ENCODE data around the gene MYO1B.

The MYO1B gene

GRCh38 chr2:191369034-191369433 lies 123.8 kb downstream of the MYO1B start:
- DNase-seq: peak; percentile 6 to 46

- DNase-seq: no peak
Observed at GRCh38 chr2:191374366-191374765, 129.2 kb downstream of the MYO1B start.

- no peak for DNase-seq
Observed at GRCh38 chr2:191374939-191375338, 129.7 kb downstream of the MYO1B start.

GRCh38 chr2:191376981-191377629 lies 131.9 kb downstream of the MYO1B start:
- DNase-seq: no peak

GRCh38 chr2:191379375-191379774 lies 134.2 kb downstream of the MYO1B start:
- DNase-seq: no peak

- no peak for DNase-seq
Observed at GRCh38 chr2:191382801-191383200, 137.6 kb downstream of the MYO1B start.

- no peak for DNase-seq
Observed at GRCh38 chr2:191383486-191383885, 138.3 kb downstream of the MYO1B start.

- no peak for DNase-seq
Observed at GRCh38 chr2:191384829-191385228, 139.6 kb downstream of the MYO1B start.

GRCh38 chr2:191385416-191386160 lies 140.4 kb downstream of the MYO1B start:
- no peak for DNase-seq

- no peak for DNase-seq
Observed at GRCh38 chr2:191386938-191387536, 141.8 kb downstream of the MYO1B start.

GRCh38 chr2:191389288-191389687 lies 144.1 kb downstream of the MYO1B start:
- DNase-seq: no peak

GRCh38 chr2:191391171-191391570 lies 146.0 kb downstream of the MYO1B start:
- DNase-seq: no peak

GRCh38 chr2:191394043-191394442 lies 148.8 kb downstream of the MYO1B start:
- DNase-seq: no peak

- DNase-seq: no peak
Observed at GRCh38 chr2:191396794-191397193, 151.6 kb downstream of the MYO1B start.

GRCh38 chr2:191399601-191400000 lies 154.4 kb downstream of the MYO1B start:
- DNase-seq: no peak

- DNase-seq: no peak
Observed at GRCh38 chr2:191401287-191401686, 156.1 kb downstream of the MYO1B start.

- no peak for DNase-seq
Observed at GRCh38 chr2:191402966-191403565, 157.9 kb downstream of the MYO1B start.

GRCh38 chr2:191404568-191404991 lies 159.4 kb downstream of the MYO1B start:
- no peak for DNase-seq

- no peak for DNase-seq
Observed at GRCh38 chr2:191405546-191405945, 160.3 kb downstream of the MYO1B start.

- DNase-seq: no peak
Observed at GRCh38 chr2:191410646-191411436, 165.6 kb downstream of the MYO1B start.

GRCh38 chr2:191411472-191411871 lies 166.3 kb downstream of the MYO1B start:
- no peak for DNase-seq

- DNase-seq: no peak
Observed at GRCh38 chr2:191412353-191412752, 167.1 kb downstream of the MYO1B start.

- DNase-seq: no peak
Observed at GRCh38 chr2:191415101-191415500, 169.9 kb downstream of the MYO1B start.

Data from NCI-H526 (cell line).